Ascending aorta (tissue), 2 donors: ENCODE measurements around the gene APOA4. TPM values are rescaled to one million over a fixed set of nuclear protein-coding genes. Genes with fewer than 3 reads are reported as not detected.

Source experiments
- DNase-seq, 2 donors: peaks; one replicate each; pipeline ENCODE4 v3.0.0-alpha.2; 2019; ENCODE audit warnings: low spot score in 2 of 2
- H3K27ac ChIP-seq, 2 donors: fragments of 200-600 bp; sonication (generic); one replicate each; pipeline ENCODE4 v1.5.1; 2016 to 2017; ENCODE audit warnings: mild to moderate bottlenecking in 1 of 2
- H3K27me3 ChIP-seq: fragments of 200-600 bp; sonication (generic); one replicate; pipeline ENCODE4 v1.5.1; 2017
- H3K36me3 ChIP-seq, 2 donors: fragments of 200-600 bp; sonication (generic); one replicate each; pipeline ENCODE4 v1.5.1; 2016
- H3K4me1 ChIP-seq, 2 donors: fragments of 200-600 bp; sonication (generic); one replicate each; pipeline ENCODE4 v1.5.1; 2016 to 2017; ENCODE audit warnings: mild to moderate bottlenecking in 1 of 2
- H3K4me3 ChIP-seq, 2 donors: fragments of 200-600 bp; sonication (generic); one replicate each; pipeline ENCODE4 v1.5.1; 2016 to 2017; ENCODE audit warnings: mild to moderate bottlenecking in 1 of 2
- H3K9me3 ChIP-seq, 2 donors: fragments of 200-600 bp; sonication (generic); one replicate each; pipeline ENCODE4 v1.5.1; 2016
- CTCF ChIP-seq, 3 experiments: fragments of 200-600 bp in 2 of 3; fragments of 450-650 bp in 1 of 3; sonication (generic) in 2 of 3; IDR thresholded peaks; one replicate each; pipeline ENCODE4 v1.5.1; 2016 to 2019; ENCODE audit warnings: antibody characterized with exemption in 3 of 3, mild to moderate bottlenecking in 1 of 3, moderate library complexity in 1 of 3
- intact Hi-C: fragments of 100-400 bp; cut with DNase I; formaldehyde crosslinking; loops from one replicate; pipeline ENCODE4 v1.15.1; 2023
- total RNA-seq: library from RNA; depleted of rRNA; stranded (reverse); fragments of >200 nt; gene quantifications from one replicate; pipeline ENCODE4 v1.1.0, GENCODE V29; 2016

The APOA4 gene
- total RNA-seq, 1 donor from 2014 or later = 14.3 TPM

- no peak for DNase-seq
- intact Hi-C loops = no loop called here
- Histone ChIP-seq H3K27me3 (no peaks in the 10 kb centered on the region), H3K4me1 (peaks cover 0 to 7% of the 10 kb centered on the region in 2 donors), H3K36me3 (peaks cover 40 to 42% of the 10 kb centered on the region in 2 donors), H3K4me3 (no peak overlapping the region), H3K27ac (no peak overlapping the region), H3K9me3 (no peaks in the 10 kb centered on the region)
- no peak for TF ChIP-seq CTCF (IDR thresholded peaks at IDR 0.05)
These were observed 46.6 kb downstream of the APOA4 start for GRCh38 chr11:116776522-116776984.

- TF ChIP-seq CTCF (IDR thresholded peaks at IDR 0.05) = no peak
- Histone ChIP-seq H3K36me3 (peaks cover 35 to 36% of the 10 kb centered on the region in 2 donors), H3K27ac (no peak overlapping the region), H3K27me3 (no peaks in the 10 kb centered on the region), H3K4me1 (peaks cover 0 to 12% of the 10 kb centered on the region in 2 donors), H3K9me3 (no peaks in the 10 kb centered on the region), H3K4me3 (no peak overlapping the region)
- no peak for DNase-seq
- intact Hi-C loops = no loop called here
These were observed 47.1 kb downstream of the APOA4 start for GRCh38 chr11:116775975-116776374.

- intact Hi-C loops = loop anchor here (5.0 kb wide), 1 partner anchor 553 kb away; the partner anchor contains the start of gene CEP164
- peaks cover 0 to 14% of the 10 kb centered on the region in 2 donors for H3K4me1 ChIP-seq
These were observed 48.4 kb downstream of the APOA4 start for GRCh38 chr11:116774661-116775060.

GRCh38 chr11:116773203-116774097 is 49.7 kb downstream of the APOA4 start:
- Histone ChIP-seq H3K27me3 (no peaks in the 10 kb centered on the region), H3K36me3 (peaks cover 13 to 21% of the 10 kb centered on the region in 2 donors), H3K4me3 (peak overlapping the region; percentile 71 to 82), H3K9me3 (no peaks in the 10 kb centered on the region), H3K27ac (peak overlapping the region; percentile 88 to 94), H3K4me1 (peaks cover 0 to 14% of the 10 kb centered on the region in 2 donors)
- no peak for TF ChIP-seq CTCF (IDR thresholded peaks at IDR 0.05)
- no peak for DNase-seq
- intact Hi-C loops = loop anchor here (1.0 to 5.0 kb wide), 3 partner anchors 15 to 554 kb away; partner anchors contain the start of genes CEP164, PCSK7, RNF214 and ZPR1

More at GRCh38 chr11:116774661-116775060, 48.4 kb downstream of the APOA4 start:
- no peak for TF ChIP-seq CTCF (IDR thresholded peaks at IDR 0.05)
- H3K4me3 ChIP-seq = no peak overlapping the region
- no peak overlapping the region for H3K27ac ChIP-seq
- peaks cover 22 to 25% of the 10 kb centered on the region in 2 donors for H3K36me3 ChIP-seq
- H3K9me3 ChIP-seq = no peaks in the 10 kb centered on the region
- H3K27me3 ChIP-seq = no peaks in the 10 kb centered on the region
- no peak for DNase-seq

GRCh38 chr11:116772443-116773202 is 50.5 kb downstream of the APOA4 start, which contains the start of gene BUD13:
Gene BUD13 (minus strand): TSS chr11:116772987. CDS start chr11:116772964, 23 bp downstream.
- Histone ChIP-seq H3K36me3 (peaks cover 4 to 16% of the 10 kb centered on the region in 2 donors), H3K27me3 (no peaks in the 10 kb centered on the region), H3K9me3 (no peaks in the 10 kb centered on the region), H3K4me3 (peak within 1 kb of the TSS; percentile 71 to 82), H3K4me1 (peaks cover 0 to 14% of the 10 kb centered on the region in 2 donors), H3K27ac (peak within 1 kb of the TSS; percentile 88 to 94)
- peak in 1 of 3 experiments; percentile 15 for TF ChIP-seq CTCF (IDR thresholded peaks at IDR 0.05)
- DNase-seq = peak; percentile 27 to 91
- intact Hi-C loops = loop anchor here (1.0 to 5.0 kb wide), 3 partner anchors 16 to 555 kb away; partner anchors contain the start of genes CEP164, PCSK7, RNF214 and ZPR1
